Stomach (tissue), 9 donors: ENCODE results near the gene SCG3. TPM values are rescaled to one million over a fixed set of nuclear protein-coding genes. Genes with fewer than 3 reads are reported as not detected.

Source experiments
- DNase-seq, 2 donors: peaks; one replicate each; pipeline versions ENCODE4 v3.0.0 to v3.0.0-alpha.2; 2013 to 2019
- H3K27ac ChIP-seq, 5 donors: fragments of 200-600 bp in 4 of 5; sonication (generic) in 4 of 5; one replicate each; pipeline ENCODE4 v1.5.1; 2013 to 2019; ENCODE audit warnings: mild to moderate bottlenecking in 1 of 5, moderate library complexity in 1 of 5
- H3K27me3 ChIP-seq, 3 donors: fragments of 200-600 bp; sonication (generic); one replicate each; pipeline ENCODE4 v1.5.1; 2017 to 2019; ENCODE audit warnings: mixed run types in 1 of 3
- H3K36me3 ChIP-seq, 4 donors: fragments of 200-600 bp; sonication (generic); 1 replicate in 3 of 4; 2 replicates in 1 of 4; pipeline ENCODE4 v1.5.1; 2016 to 2019
- H3K4me1 ChIP-seq, 4 donors: fragments of 200-600 bp; sonication (generic); one replicate each; pipeline ENCODE4 v1.5.1; 2016 to 2019
- H3K4me3 ChIP-seq, 4 donors: fragments of 200-600 bp; sonication (generic) in 3 of 4; one replicate each; pipeline ENCODE4 v1.5.1; 2016 to 2019; ENCODE audit warnings: mild to moderate bottlenecking in 1 of 4
- H3K9me3 ChIP-seq, 4 donors: fragments of 200-600 bp; sonication (generic); one replicate each; pipeline ENCODE4 v1.5.1; 2016 to 2019
- CTCF ChIP-seq, 7 experiments: fragments of 450-650 bp in 4 of 7; fragments of 200-600 bp in 3 of 7; sonication (generic) in 3 of 7; IDR thresholded peaks; one replicate each; pipeline ENCODE4 v1.5.1; 2016 to 2019; ENCODE audit warnings: antibody characterized with exemption in 7 of 7, control low read depth in 2 of 7, mild to moderate bottlenecking in 1 of 7
- EP300 ChIP-seq: sonication (generic); formaldehyde crosslinking; IDR thresholded peaks from one replicate; pipeline ENCODE4 v1.6.1; 2017; ENCODE audit warnings: antibody characterized with exemption
- POLR2A ChIP-seq, 4 donors: fragments of 450-650 bp; IDR thresholded peaks; one replicate each; pipeline ENCODE4 v1.6.1; 2016; ENCODE audit warnings: antibody characterized with exemption in 4 of 4, control low read depth in 2 of 4, mild to moderate bottlenecking in 1 of 4, moderate library complexity in 1 of 4
- POLR2AphosphoS5 ChIP-seq, 3 donors: sonication (generic); formaldehyde crosslinking; IDR thresholded peaks; one replicate each; pipeline ENCODE4 v1.6.1; 2016; ENCODE audit warnings: antibody characterized with exemption in 3 of 3
- WGBS, 5 donors: extraction: QIAGEN DNeasy Blood & Tissue Kit in 3 of 5; methylation state at CpG; one replicate each; pipeline versions ENCODE4 v1.1.5 to v1.1.7; 2013 to 2018; 5-methylcytosine and 5-hydroxymethylcytosine counted together
- intact Hi-C: fragments of 100-400 bp; cut with DNase I; formaldehyde crosslinking; loops from one replicate; pipeline ENCODE4 v1.15.1; 2023; ENCODE audit warnings: low total_unique reads
- polyA plus RNA-seq, 3 donors: library from polyadenylated mRNA; stranded (reverse); fragments of 200-250 nt; gene quantifications; one replicate each; pipeline ENCODE4 v1.2.3, GENCODE V29; 2013
- total RNA-seq, 5 donors: library from RNA; depleted of rRNA; stranded (reverse); fragments of >200 nt; gene quantifications; one replicate each; pipeline versions ENCODE4 v1.1.0 to v1.2.3, GENCODE V29; 2014 to 2016
- donor health status: healthy with polysubstance abuse.
- donor health status: Bipolar disorder and iron deficiency.
- donor health status: healthy.

Gene SCG3
- total and polyA plus RNA-seq, 8 donors: 0.31 to 2.4 (median 0.88) TPM; not detected in 3

- H3K36me3 ChIP-seq: no peaks in the 10 kb centered on the region
- no peaks in the 10 kb centered on the region for H3K4me1 ChIP-seq
- TF ChIP-seq EP300: no peak
- no peak for TF ChIP-seq POLR2A (IDR thresholded peaks at IDR 0.05)
- TF ChIP-seq CTCF (IDR thresholded peaks at IDR 0.05): no peak
- no peak for TF ChIP-seq POLR2AphosphoS5 (IDR thresholded peaks at IDR 0.05)
- intact Hi-C loops: no loop called here
- H3K9me3 ChIP-seq: no peaks in the 10 kb centered on the region
- WGBS, 5 donors: 71 to 81% (median 74%) methylated on average over 5 of the region's 5 CpGs
- no peak overlapping the region for H3K27ac ChIP-seq
- no peaks in the 10 kb centered on the region for H3K27me3 ChIP-seq
- H3K4me3 ChIP-seq: no peak overlapping the region
- DNase-seq: no peak
Observed at GRCh38 chr15:51668446-51668845, 12.9 kb upstream of the SCG3 start.

- DNase-seq: no peak
- no peaks in the 10 kb centered on the region for H3K36me3 ChIP-seq
- H3K27me3 ChIP-seq: no peaks in the 10 kb centered on the region
- H3K4me1 ChIP-seq: no peaks in the 10 kb centered on the region
- no peaks in the 10 kb centered on the region for H3K9me3 ChIP-seq
- no peak overlapping the region for H3K4me3 ChIP-seq
- TF ChIP-seq EP300 (no peak), POLR2AphosphoS5 (IDR thresholded peaks at IDR 0.05) (no peak)
- intact Hi-C loops: no loop called here
- H3K27ac ChIP-seq: no peak overlapping the region
- 43 to 60% (median 50%) methylated on average over 2 of the region's 2 CpGs for WGBS, 5 donors
Observed at GRCh38 chr15:51669381-51669780, 11.9 kb upstream of the SCG3 start.

- no peaks in the 10 kb centered on the region for H3K9me3 ChIP-seq
- no peak for DNase-seq
- no peaks in the 10 kb centered on the region for H3K36me3 ChIP-seq
- H3K27me3 ChIP-seq: no peaks in the 10 kb centered on the region
- WGBS, 5 donors: 17 to 29% (median 20%) methylated on average over 9 of the region's 9 CpGs
- intact Hi-C loops: no loop called here
- no peak overlapping the region for H3K4me3 ChIP-seq
- H3K27ac ChIP-seq: no peak overlapping the region
- H3K4me1 ChIP-seq: no peaks in the 10 kb centered on the region
- TF ChIP-seq POLR2AphosphoS5 (IDR thresholded peaks at IDR 0.05): no peak
- no peak for TF ChIP-seq CTCF (IDR thresholded peaks at IDR 0.05)
- no peak for TF ChIP-seq POLR2A (IDR thresholded peaks at IDR 0.05)
- TF ChIP-seq EP300: no peak
Observed at GRCh38 chr15:51672155-51672687, 9.1 kb upstream of the SCG3 start.

GRCh38 chr15:51672913-51673857, 8.1 kb upstream of the SCG3 start:
- Histone ChIP-seq H3K27me3 (no peaks in the 10 kb centered on the region), H3K27ac (no peak overlapping the region), H3K4me3 (no peak overlapping the region), H3K4me1 (no peaks in the 10 kb centered on the region), H3K9me3 (no peaks in the 10 kb centered on the region), H3K36me3 (no peaks in the 10 kb centered on the region)
- 38 to 62% (median 51%) methylated on average over 2 of the region's 2 CpGs for WGBS, 5 donors
- DNase-seq: no peak
- intact Hi-C loops: no loop called here
- TF ChIP-seq POLR2A (IDR thresholded peaks at IDR 0.05) (no peak), CTCF (IDR thresholded peaks at IDR 0.05) (no peak), POLR2AphosphoS5 (IDR thresholded peaks at IDR 0.05) (no peak), EP300 (no peak)

GRCh38 chr15:51675234-51675633, 6.1 kb upstream of the SCG3 start:
- no peak for TF ChIP-seq POLR2AphosphoS5 (IDR thresholded peaks at IDR 0.05)
- TF ChIP-seq POLR2A (IDR thresholded peaks at IDR 0.05): no peak
- TF ChIP-seq CTCF (IDR thresholded peaks at IDR 0.05): no peak
- TF ChIP-seq EP300: no peak
- Histone ChIP-seq H3K27me3 (peaks cover 0 to 1% (median 0%) of the 10 kb centered on the region in 3 donors), H3K9me3 (no peaks in the 10 kb centered on the region), H3K36me3 (no peaks in the 10 kb centered on the region), H3K4me3 (no peak overlapping the region), H3K4me1 (no peaks in the 10 kb centered on the region), H3K27ac (no peak overlapping the region)
- 20 to 35% (median 28%) methylated on average over 1 of the region's 1 CpG for WGBS, 5 donors
- no peak for DNase-seq
- intact Hi-C loops: no loop called here
